HG03442 (cell line): ENCODE results near the gene TPTE.
"Not testable (repeated sequence)": the region's sequence is repeated elsewhere in the genome, so short reads cannot be mapped to it uniquely, and the experiment has no call there.

Experiments
- ATAC-seq: cut with Tn5 transposase; IDR thresholded peaks from one replicate; pipeline ENCODE4 v1.9.1; 2021; ENCODE audit warnings: mild to moderate bottlenecking, moderate library complexity; ENCODE audit not compliant: unreplicated experiment

The TPTE gene

GRCh38 chr21:10616061-10616460, 94.7 kb downstream of the TPTE start:
- not testable (repeated sequence) for ATAC-seq

- ATAC-seq = no peak
Measured at GRCh38 chr21:10616535-10616934, 95.2 kb downstream of the TPTE start.

DNA sequence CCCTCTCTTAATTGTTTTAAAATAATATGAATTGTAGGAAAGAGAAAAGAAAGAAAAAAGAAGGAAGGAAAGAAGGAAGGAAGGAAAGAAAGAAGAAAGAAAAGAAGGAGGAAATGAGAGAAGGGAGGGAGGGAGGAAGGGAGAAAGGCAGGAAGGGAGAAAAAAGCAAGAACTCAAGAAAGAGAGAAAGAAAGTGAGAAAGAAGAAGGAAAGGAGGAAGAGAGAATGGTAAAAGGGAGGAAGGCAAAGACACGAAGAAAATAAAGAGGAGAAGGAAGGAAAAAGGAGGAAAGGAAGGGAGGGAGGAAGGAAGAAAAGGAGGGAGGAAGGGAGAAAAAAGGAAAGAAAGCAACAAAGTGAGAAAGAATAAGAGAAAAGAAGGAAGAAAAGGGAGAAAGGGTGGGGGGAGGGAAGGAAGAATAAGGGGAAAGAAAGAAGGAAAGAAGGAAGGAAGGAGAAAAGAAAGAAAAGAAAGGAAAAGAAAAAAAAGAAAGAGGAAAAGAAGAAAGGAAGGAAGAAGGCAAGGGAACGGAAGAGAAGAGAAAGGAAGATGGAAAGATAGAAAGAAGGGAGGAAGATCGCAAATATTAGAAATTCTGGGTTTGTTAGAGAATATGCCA, 95.9 kb downstream of the TPTE start:
- ATAC-seq = not testable (repeated sequence)

- no peak for ATAC-seq
Measured at GRCh38 chr21:10627316-10627863, 106.0 kb downstream of the TPTE start.

DNA sequence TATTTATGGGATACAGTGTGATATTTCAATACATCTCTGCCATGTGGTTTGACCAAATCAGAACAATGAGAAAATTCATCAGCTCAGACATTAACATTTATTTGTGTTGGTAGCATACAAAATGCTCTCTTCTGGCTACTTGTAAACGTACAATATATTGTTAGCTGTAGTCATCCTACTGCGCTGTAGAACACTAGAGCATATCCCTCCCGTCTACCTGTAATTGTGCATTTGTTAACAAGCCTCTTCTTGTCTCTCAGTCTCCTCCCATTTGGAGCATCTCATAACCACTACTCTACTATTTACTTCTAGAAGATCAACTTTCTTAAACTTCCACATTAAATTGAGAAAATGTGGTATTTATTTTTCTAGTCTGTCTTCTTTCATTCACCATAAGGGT, 107.9 kb downstream of the TPTE start:
- not testable (repeated sequence) for ATAC-seq

GRCh38 chr21:10630829-10631228, 109.4 kb downstream of the TPTE start:
- ATAC-seq = not testable (repeated sequence)

- ATAC-seq = not testable (repeated sequence)
Measured at GRCh38 chr21:10631316-10631715, 109.9 kb downstream of the TPTE start.

- not testable (repeated sequence) for ATAC-seq
Measured at GRCh38 chr21:10638144-10638543, 116.8 kb downstream of the TPTE start.

GRCh38 chr21:10639123-10639522, 117.7 kb downstream of the TPTE start:
- no peak for ATAC-seq

GRCh38 chr21:10639746-10640145, 118.4 kb downstream of the TPTE start:
- not testable (repeated sequence) for ATAC-seq

DNA sequence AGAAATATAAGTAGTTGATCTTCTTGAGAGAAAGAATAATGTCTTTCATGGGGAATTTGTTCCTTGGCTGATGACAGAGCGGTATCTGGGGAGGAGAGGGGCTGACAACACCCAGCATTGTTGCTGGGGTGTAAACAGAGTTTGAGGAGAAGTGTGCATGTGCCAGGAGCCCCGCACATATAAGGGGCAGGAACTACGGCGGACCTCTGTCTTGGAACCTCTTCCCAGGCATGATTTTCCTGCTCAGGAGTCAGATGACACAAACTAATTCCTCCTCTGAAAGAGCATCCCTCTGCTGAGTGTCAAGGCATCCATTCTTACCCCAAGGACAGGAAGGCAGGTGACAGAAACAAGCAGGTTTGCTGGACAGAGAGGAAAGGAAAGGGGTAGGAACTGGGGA, 119.1 kb downstream of the TPTE start:
- no peak for ATAC-seq

GRCh38 chr21:10641107-10641506, 119.7 kb downstream of the TPTE start:
- no peak for ATAC-seq

GRCh38 chr21:10645667-10646066, 124.3 kb downstream of the TPTE start:
- ATAC-seq = not testable (repeated sequence)

DNA sequence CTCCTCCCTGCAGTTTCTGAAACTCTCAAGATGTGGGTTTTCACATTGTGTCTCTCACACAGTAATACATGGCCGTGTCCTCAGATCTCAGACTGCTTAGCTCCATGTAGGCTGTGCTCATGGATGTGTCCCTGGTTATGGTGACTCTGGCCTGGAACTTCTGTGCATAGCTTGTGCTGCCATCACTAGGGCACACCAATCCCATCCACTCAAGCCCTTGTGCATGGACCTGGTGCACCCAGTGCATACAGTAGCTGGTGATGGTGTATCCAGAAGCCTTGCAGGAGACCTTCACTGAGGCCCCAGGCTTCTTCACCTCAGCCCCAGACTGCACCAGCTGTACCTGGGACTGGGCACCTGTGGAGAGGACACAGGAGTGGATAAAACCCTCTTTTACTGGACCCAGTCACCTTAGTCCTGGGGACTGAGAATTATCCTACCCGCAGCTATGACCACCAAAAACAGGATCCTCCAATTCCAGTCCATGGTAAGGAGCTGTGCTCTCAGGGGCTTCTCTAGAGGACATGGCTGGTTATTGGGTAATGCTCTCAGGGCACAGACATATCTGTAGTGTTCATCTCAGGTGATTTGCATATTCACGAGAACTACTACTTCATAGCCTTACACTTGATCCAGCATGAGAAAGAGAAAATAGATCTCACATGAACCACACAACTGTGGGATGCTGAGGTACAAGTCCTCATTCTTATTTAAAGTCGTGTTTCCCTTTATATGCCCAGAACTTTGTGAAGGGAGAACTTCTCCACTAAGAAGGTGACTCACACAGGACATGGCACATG, 128.2 kb downstream of the TPTE start:
- not testable (repeated sequence) for ATAC-seq

- not testable (repeated sequence) for ATAC-seq
Measured at GRCh38 chr21:10650297-10650696, 128.9 kb downstream of the TPTE start.
